Activated T-helper 1 cell treated with anti-CD3 and anti-CD28 coated beads, Interleukin-2, amount 50 U/mL, for 16 hours (primary cell): ENCODE measurements around the gene FBXO2.

Experiments used
- DNase-seq, 2 donors: peaks; one replicate each; pipeline ENCODE4 v3.0.0-alpha.2; 2020; ENCODE audit warnings: low read depth in 1 of 2, low spot score in 1 of 2

FBXO2 gene

GRCh38 chr1:11682287-11682771 lies 28.1 kb upstream of the FBXO2 start:
- DNase-seq = no peak

- peak; percentile 71 to 86 for DNase-seq
Observed at GRCh38 chr1:11681071-11681771, 27.0 kb upstream of the FBXO2 start, which contains the start of gene MAD2L2. MAD2L2 (minus strand) TSS chr1:11681148; CDS start chr1:11680601, 547 bp downstream.

GRCh38 chr1:11680270-11681070 lies 26.2 kb upstream of the FBXO2 start:
- no peak for DNase-seq

- no peak for DNase-seq
Observed at GRCh38 chr1:11678442-11678841, 24.2 kb upstream of the FBXO2 start.

- DNase-seq = no peak
Observed at GRCh38 chr1:11676386-11677103, 22.3 kb upstream of the FBXO2 start.

- no peak for DNase-seq
Observed at GRCh38 chr1:11675325-11675724, 21.1 kb upstream of the FBXO2 start.

- DNase-seq = no peak
Observed at GRCh38 chr1:11674488-11674887, 20.3 kb upstream of the FBXO2 start.

GRCh38 chr1:11673089-11673769 lies 19.0 kb upstream of the FBXO2 start:
- no peak for DNase-seq

- DNase-seq = no peak
Observed at GRCh38 chr1:11671544-11672286, 17.5 kb upstream of the FBXO2 start.

GRCh38 chr1:11671205-11671543 lies 16.9 kb upstream of the FBXO2 start:
- DNase-seq = no peak

GRCh38 chr1:11670747-11671146 lies 16.5 kb upstream of the FBXO2 start:
- no peak for DNase-seq

- DNase-seq = no peak
Observed at GRCh38 chr1:11668516-11668915, 14.3 kb upstream of the FBXO2 start.

GRCh38 chr1:11664336-11665065 lies 10.3 kb upstream of the FBXO2 start:
- DNase-seq = peak in 1 of 2 donors; percentile 31

- no peak for DNase-seq
Observed at GRCh38 chr1:11661103-11661502, 6.9 kb upstream of the FBXO2 start.

GRCh38 chr1:11659748-11660147 lies 5.5 kb upstream of the FBXO2 start:
- no peak for DNase-seq

- no peak for DNase-seq
Observed at GRCh38 chr1:11658542-11658941, 4.3 kb upstream of the FBXO2 start.

- no peak for DNase-seq
Observed at GRCh38 chr1:11657654-11658053, 3.4 kb upstream of the FBXO2 start.

GRCh38 chr1:11654939-11655808 lies 945 bp upstream of the FBXO2 start:
- DNase-seq = no peak

- no peak for DNase-seq
Observed at GRCh38 chr1:11653861-11654136, 430 bp downstream of the FBXO2 start.
